ENCODE results near the gene TMEM132D. TPM values are rescaled to one million over a fixed set of nuclear protein-coding genes. Genes with fewer than 3 reads are reported as not detected.

TMEM132D gene
- polyA plus RNA-seq, 1 donor from 2014 or later = 1.3 TPM

- Histone ChIP-seq H3K4me3 (ENCODE audit: low read length) (no peak overlapping the region), H3K9me3 (ENCODE audit: low read length) (no peaks in the 10 kb centered on the region), H3K4me2 (ENCODE audit: low read length) (no peak overlapping the region), H3F3A (ENCODE audit: insufficient read depth, low read length, poor library complexity, severe bottlenecking) (no peaks in the 10 kb centered on the region), H3K27ac (ENCODE audit: low read length) (no peak overlapping the region), H3K79me2 (replicated peaks; ENCODE audit: insufficient read depth, low read length) (no peaks in the 10 kb centered on the region), H2AFZ (ENCODE audit: low read depth, low read length) (no peak overlapping the region), H4K20me1 (ENCODE audit: insufficient read depth) (no peaks in the 10 kb centered on the region), H3K9ac (ENCODE audit: low read length) (no peak overlapping the region), H3K27me3 (ENCODE audit: insufficient read depth, low read depth, low read length) (no peaks in the 10 kb centered on the region), H3K36me3 (ENCODE audit: insufficient read depth, low read length) (no peaks in the 10 kb centered on the region), H3K9me2 (ENCODE audit: insufficient read depth, low read length) (no peaks in the 10 kb centered on the region)
- no peak for TF ChIP-seq EP300 (conservative IDR thresholded peaks at IDR 0.05; ENCODE audit: poor library complexity, severe bottlenecking)
- no peak for TF ChIP-seq SMC3 (conservative IDR thresholded peaks at IDR 0.05; ENCODE audit: poor library complexity)
- no peak for TF ChIP-seq REST (IDR thresholded peaks at IDR 0.05; ENCODE audit: borderline replicate concordance)
Observed at GRCh38 chr12:129258781-129259318, 645.0 kb downstream of the TMEM132D start.

- Histone ChIP-seq H3K9me2 (ENCODE audit: insufficient read depth, low read length) (no peaks in the 10 kb centered on the region), H3K4me2 (ENCODE audit: low read length) (no peak overlapping the region)
- TF ChIP-seq RAD21 (conservative IDR thresholded peaks at IDR 0.05) (no peak), EZH2 (IDR thresholded peaks at IDR 0.05; ENCODE audit: borderline replicate concordance, insufficient read depth, low read length, poor library complexity, severe bottlenecking) (no peak), TAF1 (IDR thresholded peaks at IDR 0.05; ENCODE audit: low read depth) (no peak), SMC3 (conservative IDR thresholded peaks at IDR 0.05; ENCODE audit: poor library complexity) (no peak)
Observed at GRCh38 chr12:129257524-129257923, 646.3 kb downstream of the TMEM132D start.

GRCh38 chr12:129246630-129247029, 657.2 kb downstream of the TMEM132D start:
- no peak overlapping the region for H3K4me2 ChIP-seq (ENCODE audit: low read length)
- H3K9ac ChIP-seq (ENCODE audit: low read length) = no peak overlapping the region
- no peaks in the 10 kb centered on the region for H3K27me3 ChIP-seq (ENCODE audit: insufficient read depth, low read depth, low read length)
- peak overlapping the region; percentile 11 for H3K4me3 ChIP-seq (ENCODE audit: low read length)
- no peaks in the 10 kb centered on the region for H3K79me2 ChIP-seq (replicated peaks; ENCODE audit: insufficient read depth, low read length)
- H3K27ac ChIP-seq (ENCODE audit: low read length) = peak overlapping the region; percentile 53
- no peaks in the 10 kb centered on the region for H3K9me2 ChIP-seq (ENCODE audit: insufficient read depth, low read length)
- H4K20me1 ChIP-seq (ENCODE audit: insufficient read depth) = no peaks in the 10 kb centered on the region
- no peak overlapping the region for H2AFZ ChIP-seq (ENCODE audit: low read depth, low read length)
- H3K9me3 ChIP-seq (ENCODE audit: low read length) = no peaks in the 10 kb centered on the region
- TF ChIP-seq POLR2AphosphoS5 (IDR thresholded peaks at IDR 0.05) (peak; percentile 28), EP300 (conservative IDR thresholded peaks at IDR 0.05; ENCODE audit: poor library complexity, severe bottlenecking) (peak; percentile 92), RAD21 (conservative IDR thresholded peaks at IDR 0.05) (no peak)
- no peaks in the 10 kb centered on the region for H3F3A ChIP-seq (ENCODE audit: insufficient read depth, low read length, poor library complexity, severe bottlenecking)
- no peaks in the 10 kb centered on the region for H3K36me3 ChIP-seq (ENCODE audit: insufficient read depth, low read length)

More at GRCh38 chr12:129257524-129257923, 646.3 kb downstream of the TMEM132D start:
- H2AFZ ChIP-seq (ENCODE audit: low read depth, low read length) = no peak overlapping the region
- no peak overlapping the region for H3K4me3 ChIP-seq (ENCODE audit: low read length)
- no peak overlapping the region for H3K9ac ChIP-seq (ENCODE audit: low read length)
- no peak overlapping the region for H3K27ac ChIP-seq (ENCODE audit: low read length)
- H4K20me1 ChIP-seq (ENCODE audit: insufficient read depth) = no peaks in the 10 kb centered on the region
- no peaks in the 10 kb centered on the region for H3K36me3 ChIP-seq (ENCODE audit: insufficient read depth, low read length)
- no peaks in the 10 kb centered on the region for H3F3A ChIP-seq (ENCODE audit: insufficient read depth, low read length, poor library complexity, severe bottlenecking)
- H3K79me2 ChIP-seq (replicated peaks; ENCODE audit: insufficient read depth, low read length) = no peaks in the 10 kb centered on the region
- no peaks in the 10 kb centered on the region for H3K9me3 ChIP-seq (ENCODE audit: low read length)
- no peaks in the 10 kb centered on the region for H3K27me3 ChIP-seq (ENCODE audit: insufficient read depth, low read depth, low read length)

Data from neural cell (in vitro differentiated cells).